GM12892 (cell line): ENCODE measurements around the gene PLCXD1.

ENCODE experiments used
- DNase-seq: peaks from one replicate; pipeline ENCODE4 v3.0.0; 2011; ENCODE audit not compliant: insufficient read length
- FAIRE-seq: peaks from 2 replicates; lab custom pipeline; 2011; peaks lifted over from hg19 to GRCh38; lab: Jason Lieb, UNC
- POLR2A ChIP-seq: IDR thresholded peaks from 2 replicates; pipeline ENCODE4 v1.6.1; 2011; ENCODE audit warnings: low read depth, low read length, control low read depth
- POLR2AphosphoS5 ChIP-seq: IDR thresholded peaks from 2 replicates; pipeline ENCODE4 v1.6.1; 2011; ENCODE audit warnings: low read depth, low read length, control low read depth
- TAF1 ChIP-seq: IDR thresholded peaks from 2 replicates; pipeline ENCODE4 v1.6.1; 2011; ENCODE audit warnings: low read depth, mild to moderate bottlenecking, control low read depth, low read length, borderline replicate concordance

The PLCXD1 gene

GRCh38 chrX:307261-308111 lies 26.3 kb downstream of the PLCXD1 start:
- FAIRE-seq, result no peak
- TF ChIP-seq POLR2AphosphoS5, result no peak
- TF ChIP-seq POLR2A, result no peak
- DNase-seq, result peak; percentile 31

DNA sequence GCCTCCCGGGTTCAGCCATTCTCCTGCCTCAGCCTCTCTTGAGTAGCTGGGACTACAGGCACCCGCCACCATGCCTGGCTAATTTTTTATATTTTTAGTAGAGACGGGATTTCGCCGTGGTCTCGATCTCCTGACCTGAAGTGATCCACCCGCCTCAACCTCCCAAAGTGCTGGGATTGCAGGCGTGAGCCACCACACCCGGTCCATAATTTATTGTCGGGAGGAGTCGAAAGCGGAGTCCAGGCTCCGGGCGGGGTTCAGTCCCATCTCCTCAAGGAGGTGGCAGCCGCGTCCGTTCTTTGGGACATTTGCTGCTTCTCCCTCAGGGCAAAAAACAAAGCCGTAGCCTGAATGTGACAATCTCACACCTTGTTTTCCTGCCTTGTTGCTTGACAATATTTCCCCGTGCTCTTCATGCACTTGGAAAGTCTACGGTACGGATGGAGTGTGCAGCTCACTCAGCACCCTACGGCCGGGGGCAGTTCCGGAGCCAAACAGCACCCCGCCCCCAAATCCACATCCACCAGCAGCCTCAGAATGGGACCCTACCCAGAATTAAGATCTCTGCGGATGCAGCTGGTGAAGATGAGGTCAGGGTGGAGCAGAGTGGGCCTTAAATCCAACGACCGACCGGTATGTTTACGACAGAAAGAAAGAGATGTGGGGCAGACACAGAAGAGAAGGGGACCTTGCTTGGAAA lies 27.8 kb downstream of the PLCXD1 start:
- FAIRE-seq (no peak), DNase-seq (peak; percentile 19)
- TF ChIP-seq TAF1 (no peak), POLR2AphosphoS5 (no peak), POLR2A (no peak)

GRCh38 chrX:310621-311155 lies 29.5 kb downstream of the PLCXD1 start:
- DNase-seq (no peak), FAIRE-seq (no peak)
- TF ChIP-seq POLR2A (no peak), TAF1 (no peak), POLR2AphosphoS5 (no peak)

DNA sequence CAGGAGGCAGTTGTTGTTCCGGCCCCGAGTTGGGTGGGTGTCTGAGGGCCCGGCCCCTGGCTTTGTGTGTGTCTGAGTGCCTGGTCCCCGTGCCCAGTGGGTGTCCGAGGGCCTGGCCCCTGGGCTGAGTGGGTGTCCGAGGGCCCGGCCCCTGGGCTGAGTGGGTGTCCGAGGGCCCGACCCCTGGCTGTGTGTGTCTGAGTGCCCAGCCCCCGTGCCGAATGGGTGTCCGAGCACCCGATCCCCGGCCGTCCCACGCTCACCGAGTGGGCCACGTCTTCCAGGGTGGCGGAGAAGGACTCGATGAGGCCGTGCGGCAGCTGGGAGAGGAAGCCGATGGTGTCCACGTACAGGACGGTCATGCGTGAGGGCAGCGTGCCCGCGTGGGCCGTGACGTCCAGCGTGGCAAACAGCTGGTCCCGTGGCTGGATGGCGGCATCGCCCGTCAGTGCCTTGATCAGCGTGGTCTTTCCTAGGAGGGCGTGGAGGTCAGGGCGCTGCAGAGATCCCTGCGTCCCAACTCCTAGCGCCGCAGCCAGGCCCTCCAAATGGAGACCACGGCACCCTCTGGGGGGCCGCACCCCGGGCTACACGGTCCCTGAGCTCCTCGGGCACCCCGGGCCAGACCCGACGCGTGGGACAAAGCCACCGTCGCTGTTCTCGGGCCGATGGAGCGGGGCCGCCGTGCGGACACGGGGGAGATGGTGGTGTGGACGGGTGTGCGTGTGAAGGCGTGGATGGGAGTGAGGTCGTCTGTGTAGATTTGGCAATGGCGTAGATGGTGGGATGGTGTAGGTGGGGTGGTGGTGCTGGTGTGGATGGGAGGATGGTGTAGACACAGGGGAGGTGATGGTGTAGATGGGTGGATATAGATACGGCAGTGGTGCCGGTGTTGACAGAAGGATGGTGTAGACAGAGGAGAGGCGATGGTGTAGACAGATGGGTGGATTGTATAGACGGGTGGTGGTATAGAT lies 30.3 kb downstream of the PLCXD1 start:
- no peak for FAIRE-seq
- no peak for DNase-seq
- TF ChIP-seq POLR2AphosphoS5, result no peak
- no peak for TF ChIP-seq POLR2A
- TF ChIP-seq TAF1, result no peak

DNA sequence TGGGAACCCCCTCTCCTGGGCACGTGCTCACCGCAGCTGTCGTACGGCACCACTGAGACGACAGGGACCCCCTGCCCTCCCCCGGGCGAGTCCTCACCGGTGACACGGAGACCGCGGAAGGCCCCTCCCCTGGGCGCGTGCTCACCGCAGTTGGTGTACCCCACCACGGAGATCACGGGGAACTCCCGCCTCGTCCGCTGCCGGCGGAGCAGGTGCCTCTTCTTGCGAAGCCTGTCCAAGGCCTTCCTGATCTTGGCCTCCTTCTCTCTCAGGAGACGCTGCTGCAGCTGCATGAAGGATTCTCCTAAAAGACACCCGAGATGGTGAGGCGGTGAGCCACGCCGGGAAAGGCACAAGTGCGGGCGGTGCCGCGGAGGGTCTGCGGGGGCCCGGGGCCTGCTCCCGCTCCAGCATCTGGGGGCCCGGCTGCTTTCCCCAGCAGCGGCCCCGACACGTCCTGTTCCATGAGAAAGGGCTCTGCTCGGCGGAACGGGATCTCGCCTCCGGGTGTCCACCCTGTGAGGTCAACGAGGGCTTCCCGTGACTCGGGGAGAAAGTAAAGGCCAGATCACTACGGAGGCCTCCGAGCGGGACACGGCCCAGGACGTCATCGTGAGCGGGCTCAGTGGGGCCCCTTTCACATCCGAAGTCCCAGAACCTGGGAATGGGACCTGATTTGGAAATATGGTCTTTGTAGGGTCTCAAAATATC lies 31.6 kb downstream of the PLCXD1 start:
- TF ChIP-seq POLR2AphosphoS5, result no peak
- no peak for TF ChIP-seq TAF1
- TF ChIP-seq POLR2A, result no peak
- no peak for FAIRE-seq
- DNase-seq, result no peak

DNA sequence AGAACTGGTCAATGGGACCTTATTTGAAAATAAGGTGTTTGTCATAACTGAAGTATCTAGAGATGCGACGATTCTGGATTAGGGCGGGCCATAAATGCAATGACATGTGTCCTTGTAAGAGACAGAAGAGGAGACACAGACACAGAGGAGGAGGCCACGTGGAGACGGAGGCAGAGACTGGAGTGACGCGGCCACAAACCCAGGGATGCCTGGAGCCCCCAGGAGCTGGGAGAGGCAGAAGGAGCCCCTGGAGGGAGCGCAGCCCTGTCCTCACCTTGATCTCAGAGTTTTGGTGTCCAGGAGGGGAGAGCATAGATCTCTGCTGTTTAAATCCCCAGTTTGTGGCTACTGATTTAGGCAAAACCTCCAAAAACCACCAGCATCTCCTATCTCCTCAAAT lies 32.4 kb downstream of the PLCXD1 start:
- TF ChIP-seq POLR2AphosphoS5 (no peak), POLR2A (no peak), TAF1 (no peak)

DNA sequence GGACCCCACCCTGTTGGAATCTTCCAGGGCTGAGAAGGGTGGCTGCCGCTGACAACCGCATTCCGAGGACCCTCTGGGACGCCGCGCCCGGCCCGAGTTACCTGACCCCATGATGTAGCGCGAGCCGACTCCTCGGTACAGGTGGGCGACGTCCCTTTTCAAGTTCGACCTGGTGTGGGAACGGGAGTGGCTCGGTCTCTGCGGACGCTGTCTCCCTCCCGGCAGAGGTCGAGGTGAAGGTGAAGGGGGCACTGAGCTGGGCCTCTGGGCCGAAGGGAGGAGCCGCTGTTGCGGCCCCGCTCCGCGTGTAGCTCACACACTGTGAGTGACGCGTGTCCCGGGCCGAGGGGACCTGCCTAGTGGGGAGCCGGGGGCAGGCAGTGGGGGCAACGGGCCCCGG lies 32.9 kb downstream of the PLCXD1 start:
- no peak for FAIRE-seq

More for the DNA sequence above, 32.4 kb downstream of the PLCXD1 start:
- no peak for DNase-seq
- no peak for FAIRE-seq

GRCh38 chrX:314781-315595 lies 33.8 kb downstream of the PLCXD1 start:
- TF ChIP-seq POLR2A, result no peak
- TF ChIP-seq TAF1, result no peak
- TF ChIP-seq POLR2AphosphoS5, result no peak
- no peak for FAIRE-seq
- DNase-seq, result no peak

More for the DNA sequence above, 32.9 kb downstream of the PLCXD1 start:
- no peak for DNase-seq
- TF ChIP-seq POLR2AphosphoS5 (no peak), TAF1 (no peak), POLR2A (no peak)

DNA sequence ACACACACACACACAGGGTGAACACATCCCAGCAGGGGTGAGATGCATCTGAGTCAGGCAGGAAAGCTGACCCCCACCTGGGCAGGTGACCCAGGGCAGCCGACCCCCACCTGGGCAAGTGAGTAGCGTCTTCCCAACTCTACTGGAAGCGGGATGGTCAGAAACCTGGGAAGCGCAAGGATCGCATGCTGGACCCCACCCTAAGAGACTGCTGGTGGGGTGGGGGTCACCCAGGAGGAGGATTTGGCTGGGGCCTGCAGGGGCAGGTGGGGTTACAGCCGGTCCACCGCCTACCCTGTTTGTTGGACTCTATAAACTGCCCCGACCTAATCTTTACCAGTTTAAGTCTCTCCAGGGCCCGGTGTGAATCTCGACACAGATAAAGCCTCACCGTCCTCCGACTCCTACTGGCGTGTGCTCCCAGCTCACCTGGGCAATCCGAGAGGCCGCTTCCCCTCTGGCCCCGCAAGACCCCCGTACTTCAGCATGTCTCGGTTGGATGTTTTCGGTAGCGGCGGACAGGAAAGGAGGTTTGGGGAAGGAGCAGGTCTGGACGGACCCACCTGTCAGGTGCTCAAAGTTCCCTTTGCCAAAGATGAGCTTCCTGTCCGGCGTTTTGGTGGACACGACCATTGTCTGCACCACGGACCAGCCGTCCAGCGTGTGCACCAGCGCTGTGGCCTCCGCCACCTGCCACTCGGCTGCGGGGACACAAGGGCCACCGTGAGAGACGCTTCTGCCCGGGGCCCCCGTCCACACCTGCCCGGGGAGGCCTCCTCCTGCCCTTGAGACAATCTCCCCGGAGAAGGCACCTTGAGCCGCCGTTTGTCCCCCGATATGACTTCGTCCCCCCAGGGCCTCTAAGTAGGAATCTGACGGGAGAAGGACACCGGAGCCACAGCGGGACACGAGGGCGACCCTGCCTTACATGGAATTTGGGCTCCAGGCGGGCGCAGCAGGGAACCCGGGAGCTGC lies 35.5 kb downstream of the PLCXD1 start:
- FAIRE-seq (no peak), DNase-seq (no peak)
- no peak for TF ChIP-seq POLR2A
